Activated naive CD8-positive, alpha-beta T cell treated with anti-CD3 and anti-CD28 coated beads for 36 hours (primary cell): Measurements from ENCODE around the gene SRGAP1. TPM values are rescaled to one million over a fixed set of nuclear protein-coding genes. Genes with fewer than 3 reads are reported as not detected.
"Not testable (repeated sequence)": the region's sequence is repeated elsewhere in the genome, so short reads cannot be mapped to it uniquely, and the experiment has no call there.

Source experiments
- DNase-seq: peaks from one replicate; pipeline ENCODE4 v3.0.0; 2021
- H3K27ac Mint-ChIP-seq: one replicate; pipeline ENCODE4 v1.8.0; 2022; ENCODE audit warnings: mild to moderate bottlenecking, moderate library complexity, mixed read lengths
- H3K27me3 Mint-ChIP-seq: one replicate; pipeline ENCODE4 v1.8.0; 2022; ENCODE audit warnings: mild to moderate bottlenecking, mixed read lengths
- H3K36me3 Mint-ChIP-seq: one replicate; pipeline ENCODE4 v1.8.0; 2021; ENCODE audit warnings: mild to moderate bottlenecking, mixed read lengths
- H3K4me1 Mint-ChIP-seq: one replicate; pipeline ENCODE4 v1.8.0; 2021; ENCODE audit warnings: mixed read lengths
- H3K4me3 Mint-ChIP-seq: one replicate; pipeline ENCODE4 v1.8.0; 2022; ENCODE audit warnings: mild to moderate bottlenecking, moderate library complexity, mixed read lengths
- H3K9me3 Mint-ChIP-seq: one replicate; pipeline ENCODE4 v1.8.0; 2022; ENCODE audit warnings: mixed read lengths
- total RNA-seq, 2 experiments: library from RNA; stranded (reverse); gene quantifications; one replicate each; pipeline ENCODE4 v1.2.3, GENCODE V29; 2021

The SRGAP1 gene
- total RNA-seq, 2 experiments from 2014 or later: 0.02 to 0.18 TPM

DNA sequence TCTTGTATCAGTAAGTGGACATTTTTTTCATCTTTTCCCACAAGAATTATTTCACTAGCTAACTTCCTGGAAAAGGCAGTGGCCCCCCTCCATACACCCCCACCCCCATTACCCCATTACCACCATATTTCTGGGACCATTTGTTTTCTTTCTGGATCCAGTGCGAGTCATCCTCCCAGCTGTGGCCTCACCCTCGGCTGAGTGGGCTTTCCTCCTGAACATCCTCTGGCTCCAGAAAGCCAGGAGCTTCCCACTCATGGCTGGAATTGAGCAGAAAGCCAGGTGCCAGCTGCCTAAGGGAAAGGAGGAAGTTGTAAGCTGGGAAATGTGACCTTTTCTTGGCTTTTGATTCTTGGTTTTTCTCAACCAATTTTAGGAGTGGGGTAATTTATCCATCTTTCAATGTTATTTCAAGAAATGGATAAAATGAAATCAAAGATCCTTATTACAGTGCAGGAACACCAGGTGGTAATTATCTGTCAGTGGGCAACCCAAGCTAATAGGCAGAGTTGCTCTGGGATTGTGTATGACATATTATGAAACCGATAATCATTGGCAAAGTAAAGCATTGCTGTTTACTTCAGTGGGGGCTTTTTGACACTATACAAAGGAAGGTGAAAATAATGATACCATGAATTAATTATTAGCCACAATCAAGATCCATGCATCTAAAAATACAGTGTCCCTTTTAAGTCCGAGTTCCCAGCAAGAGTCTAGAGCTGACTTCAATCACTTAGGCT is 253.0 kb downstream of the SRGAP1 start:
- no peak overlapping the region for H3K4me3 Mint-ChIP-seq
- no peak overlapping the region for H3K27ac Mint-ChIP-seq
- no peaks in the 10 kb centered on the region for H3K4me1 Mint-ChIP-seq
- DNase-seq: no peak
- H3K27me3 Mint-ChIP-seq: peaks cover 12% of the 10 kb centered on the region
- H3K9me3 Mint-ChIP-seq: no peaks in the 10 kb centered on the region
- H3K36me3 Mint-ChIP-seq: no peaks in the 10 kb centered on the region

DNA sequence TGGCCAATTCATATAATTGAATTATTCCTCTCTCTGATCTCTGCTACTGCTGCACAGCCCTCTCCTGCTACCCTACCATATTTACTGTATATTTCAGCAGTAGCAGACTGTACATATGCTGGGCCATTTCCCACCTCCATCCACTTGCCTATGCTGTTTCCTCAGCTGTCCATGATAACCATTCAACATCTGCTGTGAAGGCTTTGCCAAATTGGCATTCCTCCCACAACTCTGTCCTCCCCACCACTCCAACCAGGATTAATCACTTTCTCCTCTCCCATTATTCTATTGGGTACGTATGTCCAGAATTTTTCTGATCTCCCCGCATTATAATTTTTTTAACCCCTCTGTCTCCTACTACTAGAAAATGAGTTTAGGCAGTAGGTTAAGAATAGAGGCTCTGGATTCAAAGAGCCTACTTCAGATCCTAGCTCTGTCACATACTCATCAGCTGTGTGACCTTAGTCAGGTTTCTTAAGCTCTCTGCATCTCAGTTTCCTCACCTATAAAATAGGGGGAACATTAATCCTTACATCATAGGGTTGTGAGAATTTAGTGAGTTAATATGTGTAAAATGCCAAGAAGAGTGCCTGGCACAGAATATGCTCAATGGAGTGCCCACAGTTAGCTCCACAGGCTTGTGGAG is 254.3 kb downstream of the SRGAP1 start:
- H3K4me1 Mint-ChIP-seq: no peaks in the 10 kb centered on the region
- DNase-seq: no peak
- H3K4me3 Mint-ChIP-seq: no peak overlapping the region
- H3K27ac Mint-ChIP-seq: no peak overlapping the region
- H3K27me3 Mint-ChIP-seq: peaks cover 14% of the 10 kb centered on the region
- H3K9me3 Mint-ChIP-seq: no peaks in the 10 kb centered on the region
- no peaks in the 10 kb centered on the region for H3K36me3 Mint-ChIP-seq

DNA sequence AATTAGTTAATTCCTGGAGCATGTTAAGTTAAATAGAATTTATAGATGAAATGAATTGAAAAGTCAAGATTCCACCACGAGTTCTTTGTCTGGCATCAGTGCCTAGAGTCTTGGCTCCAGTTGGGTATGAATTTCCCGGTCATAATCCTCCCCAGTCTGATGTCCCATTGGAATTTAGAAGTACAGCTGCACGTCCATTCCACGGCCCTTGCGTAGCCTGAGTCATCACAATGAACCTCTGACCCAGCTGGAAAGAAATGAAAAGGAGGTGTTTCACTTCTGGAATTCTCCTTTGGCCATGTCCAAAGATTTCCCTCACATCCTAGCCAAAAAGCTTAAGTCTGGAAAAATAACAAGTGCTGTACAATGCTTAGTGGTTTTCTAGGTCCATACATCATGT is 254.9 kb downstream of the SRGAP1 start:
- H3K4me1 Mint-ChIP-seq: no peaks in the 10 kb centered on the region
- H3K9me3 Mint-ChIP-seq: no peaks in the 10 kb centered on the region
- H3K36me3 Mint-ChIP-seq: no peaks in the 10 kb centered on the region
- H3K27me3 Mint-ChIP-seq: peaks cover 14% of the 10 kb centered on the region
- H3K27ac Mint-ChIP-seq: no peak overlapping the region
- no peak for DNase-seq
- no peak overlapping the region for H3K4me3 Mint-ChIP-seq

DNA sequence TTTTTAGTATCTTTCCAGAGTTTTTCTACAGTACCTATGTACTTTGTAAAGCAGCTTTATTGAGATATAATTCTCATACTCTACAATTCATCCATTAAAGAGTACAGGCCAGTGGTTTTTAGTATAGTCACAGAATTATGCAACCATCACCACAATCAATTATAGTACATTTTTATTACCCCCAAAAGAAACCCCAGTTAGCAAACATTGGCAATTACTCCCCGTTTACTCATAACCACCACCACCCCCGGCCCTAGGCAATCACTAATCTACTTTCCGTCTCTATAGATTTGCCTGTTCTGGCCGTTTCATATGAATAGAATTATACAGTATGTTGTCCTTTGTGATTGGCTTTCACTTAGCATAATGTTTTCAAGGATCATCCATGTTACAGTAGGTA is 257.8 kb downstream of the SRGAP1 start:
- DNase-seq: no peak
- no peaks in the 10 kb centered on the region for H3K36me3 Mint-ChIP-seq
- H3K4me1 Mint-ChIP-seq: no peaks in the 10 kb centered on the region
- H3K9me3 Mint-ChIP-seq: no peaks in the 10 kb centered on the region
- H3K4me3 Mint-ChIP-seq: no peak overlapping the region
- peaks cover 20% of the 10 kb centered on the region for H3K27me3 Mint-ChIP-seq
- H3K27ac Mint-ChIP-seq: no peak overlapping the region

DNA sequence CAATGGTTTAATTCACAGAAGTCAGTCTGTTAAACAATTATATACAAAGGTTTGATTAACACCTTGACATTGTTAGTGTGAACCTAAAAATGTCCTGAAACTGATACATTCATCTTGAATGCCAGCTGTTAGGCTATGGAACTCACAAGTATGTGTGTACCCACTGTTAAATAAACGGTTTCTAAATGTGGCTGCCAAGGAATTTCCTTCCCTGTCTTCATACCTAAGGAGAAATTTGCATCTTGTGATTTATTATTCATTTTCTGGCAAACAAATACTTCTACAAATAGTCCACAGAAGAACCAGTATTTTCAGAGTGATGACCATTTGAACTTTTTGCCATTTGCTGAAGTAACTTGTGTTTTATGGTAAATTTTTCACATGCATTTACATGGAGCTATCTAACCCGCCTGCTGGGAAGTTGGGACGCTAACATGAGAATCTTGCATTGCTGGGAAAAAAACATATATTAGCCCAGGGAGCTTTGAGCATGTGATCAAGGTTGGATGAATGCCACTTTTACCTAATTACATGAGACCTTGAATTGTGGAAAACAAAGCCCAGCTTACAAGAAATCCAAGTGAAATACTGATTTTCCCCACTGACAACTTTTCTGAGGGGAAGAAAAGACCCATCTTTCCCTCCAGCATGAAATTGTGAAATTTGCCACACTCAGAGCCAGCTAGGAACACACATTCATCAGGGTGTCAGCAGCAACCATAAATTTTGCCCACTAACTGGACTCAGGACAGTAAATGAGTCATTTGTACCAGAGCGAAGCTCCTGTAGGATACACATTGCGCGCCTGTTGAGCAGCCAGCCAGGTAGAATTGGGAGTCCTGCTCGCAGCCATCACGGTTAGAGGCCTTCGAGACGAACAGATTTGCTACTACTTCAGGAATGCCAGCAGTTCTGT is 259.6 kb downstream of the SRGAP1 start:
- Mint-ChIP-seq H3K4me1 (no peaks in the 10 kb centered on the region), H3K36me3 (no peaks in the 10 kb centered on the region), H3K4me3 (no peak overlapping the region), H3K9me3 (no peaks in the 10 kb centered on the region), H3K27ac (no peak overlapping the region), H3K27me3 (peaks cover 14% of the 10 kb centered on the region)
- DNase-seq: no peak

DNA sequence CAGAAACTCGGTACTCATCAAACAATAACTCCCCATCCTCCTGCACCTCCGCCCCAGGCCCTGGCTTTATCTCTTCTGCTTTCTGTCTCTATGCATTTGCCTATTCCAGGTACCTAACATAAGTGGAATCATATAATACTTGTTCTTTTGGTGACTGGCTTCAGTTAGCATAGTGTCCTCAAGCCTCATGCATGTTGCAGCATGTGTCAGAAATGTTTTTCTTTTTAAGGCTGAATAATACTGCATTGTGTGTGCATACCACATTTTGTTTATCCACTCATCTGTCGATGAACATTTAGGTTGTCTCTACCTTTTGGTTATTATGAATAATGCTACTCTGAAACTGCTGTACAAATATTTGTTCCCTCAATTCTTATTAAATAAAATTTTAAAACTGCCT is 260.5 kb downstream of the SRGAP1 start:
- no peaks in the 10 kb centered on the region for H3K9me3 Mint-ChIP-seq
- no peak for DNase-seq
- no peak overlapping the region for H3K27ac Mint-ChIP-seq
- H3K4me1 Mint-ChIP-seq: no peaks in the 10 kb centered on the region
- H3K27me3 Mint-ChIP-seq: peaks cover 14% of the 10 kb centered on the region
- H3K36me3 Mint-ChIP-seq: no peaks in the 10 kb centered on the region
- H3K4me3 Mint-ChIP-seq: no peak overlapping the region

DNA sequence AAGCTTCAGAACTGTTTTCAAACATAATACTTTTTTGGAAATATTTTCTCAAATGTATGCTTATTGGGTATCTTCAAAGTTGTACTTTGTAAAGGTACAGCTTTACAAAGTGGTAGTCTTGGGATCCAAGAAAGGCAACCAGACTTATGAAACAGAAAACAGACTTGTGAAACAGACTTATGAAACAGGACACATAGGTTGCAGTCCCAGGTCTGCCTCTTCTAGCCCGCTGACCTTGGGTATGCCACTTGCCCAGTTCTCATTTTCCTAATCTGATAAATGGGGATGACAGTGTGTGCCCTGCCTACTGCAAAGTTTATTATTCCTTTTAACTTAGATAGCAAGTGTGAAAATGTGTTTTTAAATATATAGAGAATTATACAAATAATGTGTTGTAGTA is 263.3 kb downstream of the SRGAP1 start:
- no peaks in the 10 kb centered on the region for H3K4me1 Mint-ChIP-seq
- DNase-seq: no peak

DNA sequence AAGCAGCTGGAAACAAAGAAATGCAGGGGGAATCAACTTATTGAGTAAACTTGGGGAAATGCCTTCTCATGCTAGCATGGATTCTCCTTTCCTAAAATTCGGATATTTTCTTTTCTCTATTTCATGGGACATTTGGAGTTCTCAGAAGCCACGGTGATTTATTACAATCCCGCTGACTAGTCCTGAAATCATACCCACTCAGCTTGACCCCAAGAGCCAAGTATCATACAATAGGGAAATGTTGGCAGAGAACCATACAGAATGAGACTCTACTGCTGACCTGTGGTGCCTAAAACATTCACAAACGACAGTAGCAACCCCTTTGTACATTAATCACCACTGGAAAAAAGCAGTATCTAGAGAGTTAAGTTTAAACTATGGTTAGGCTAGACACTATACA is 265.2 kb downstream of the SRGAP1 start:
- DNase-seq: no peak
- H3K36me3 Mint-ChIP-seq: no peaks in the 10 kb centered on the region
- no peak overlapping the region for H3K4me3 Mint-ChIP-seq
- no peaks in the 10 kb centered on the region for H3K4me1 Mint-ChIP-seq
- H3K27ac Mint-ChIP-seq: no peak overlapping the region
- peaks cover 3% of the 10 kb centered on the region for H3K9me3 Mint-ChIP-seq
- H3K27me3 Mint-ChIP-seq: peaks cover 10% of the 10 kb centered on the region

More for the DNA sequence above, 263.3 kb downstream of the SRGAP1 start:
- no peak overlapping the region for H3K4me3 Mint-ChIP-seq
- H3K36me3 Mint-ChIP-seq: no peaks in the 10 kb centered on the region
- H3K9me3 Mint-ChIP-seq: peaks cover 3% of the 10 kb centered on the region
- H3K27me3 Mint-ChIP-seq: peaks cover 10% of the 10 kb centered on the region
- no peak overlapping the region for H3K27ac Mint-ChIP-seq

DNA sequence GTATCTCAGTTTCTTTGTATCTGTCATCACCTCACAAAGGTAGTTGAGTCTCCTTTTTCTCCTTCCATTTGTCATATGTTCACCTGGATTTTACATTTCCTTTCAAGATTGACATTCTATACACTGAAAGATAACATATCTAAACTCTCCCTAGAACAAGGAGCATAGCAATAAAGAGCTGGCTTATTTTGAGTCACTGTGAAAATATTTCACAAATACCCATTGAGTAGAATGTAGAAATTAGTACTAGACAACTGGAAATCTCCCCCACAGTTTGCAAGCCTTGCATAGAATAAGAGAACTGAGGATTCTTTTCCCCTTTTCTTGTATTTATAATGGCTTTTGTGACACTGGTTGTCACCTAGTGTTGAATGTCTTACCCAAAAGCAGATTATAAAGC is 266.4 kb downstream of the SRGAP1 start:
- Mint-ChIP-seq H3K27ac (no peak overlapping the region), H3K27me3 (peaks cover 5% of the 10 kb centered on the region), H3K36me3 (no peaks in the 10 kb centered on the region), H3K9me3 (peaks cover 3% of the 10 kb centered on the region), H3K4me3 (no peak overlapping the region), H3K4me1 (no peaks in the 10 kb centered on the region)
- no peak for DNase-seq

DNA sequence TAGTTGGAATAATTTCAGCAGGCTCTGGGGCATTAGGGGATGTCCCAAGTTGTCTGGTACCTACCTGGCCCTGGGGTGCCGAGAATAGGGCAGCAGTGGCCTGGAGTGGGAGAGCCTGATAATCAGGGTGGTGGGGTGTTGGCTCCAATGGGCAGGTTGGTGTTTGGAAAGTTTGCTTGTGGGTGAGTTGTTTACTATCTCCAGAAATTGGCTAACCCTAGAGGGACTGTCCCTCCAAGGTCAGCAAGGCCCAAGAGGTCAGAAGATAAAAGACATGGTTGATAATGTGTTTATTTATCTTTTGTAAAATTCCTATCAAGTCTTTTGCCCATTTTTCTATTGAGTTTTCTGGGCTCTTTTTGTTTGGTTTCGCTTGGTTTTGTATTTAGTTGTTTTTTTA is 272.5 kb downstream of the SRGAP1 start:
- Mint-ChIP-seq H3K27ac (no peak overlapping the region), H3K36me3 (no peaks in the 10 kb centered on the region), H3K4me3 (no peak overlapping the region)

DNA sequence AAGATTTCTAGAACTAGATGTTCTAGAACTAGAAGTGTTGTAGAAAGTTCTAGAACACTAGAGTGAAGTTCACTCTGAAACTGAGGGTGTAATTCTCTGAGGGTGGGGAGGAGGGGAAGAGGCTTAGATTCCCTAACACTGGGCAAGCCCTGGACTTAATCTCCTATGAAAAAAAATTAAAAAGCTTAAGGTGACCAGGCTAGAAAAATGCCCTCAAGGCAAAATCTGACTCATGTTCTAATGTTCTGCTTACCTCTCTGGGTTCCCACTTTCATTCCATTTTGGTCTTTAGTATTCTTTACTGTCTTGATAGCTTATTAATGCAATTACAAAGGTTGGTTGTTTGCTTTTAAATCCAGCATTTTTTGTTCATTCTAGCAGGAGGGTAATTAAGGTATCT is 276.1 kb downstream of the SRGAP1 start:
- Mint-ChIP-seq H3K27me3 (peaks cover 27% of the 10 kb centered on the region), H3K4me1 (no peaks in the 10 kb centered on the region)

More for the DNA sequence above, 272.5 kb downstream of the SRGAP1 start:
- H3K9me3 Mint-ChIP-seq: peaks cover 3% of the 10 kb centered on the region
- no peaks in the 10 kb centered on the region for H3K4me1 Mint-ChIP-seq
- peaks cover 23% of the 10 kb centered on the region for H3K27me3 Mint-ChIP-seq
- no peak for DNase-seq

DNA sequence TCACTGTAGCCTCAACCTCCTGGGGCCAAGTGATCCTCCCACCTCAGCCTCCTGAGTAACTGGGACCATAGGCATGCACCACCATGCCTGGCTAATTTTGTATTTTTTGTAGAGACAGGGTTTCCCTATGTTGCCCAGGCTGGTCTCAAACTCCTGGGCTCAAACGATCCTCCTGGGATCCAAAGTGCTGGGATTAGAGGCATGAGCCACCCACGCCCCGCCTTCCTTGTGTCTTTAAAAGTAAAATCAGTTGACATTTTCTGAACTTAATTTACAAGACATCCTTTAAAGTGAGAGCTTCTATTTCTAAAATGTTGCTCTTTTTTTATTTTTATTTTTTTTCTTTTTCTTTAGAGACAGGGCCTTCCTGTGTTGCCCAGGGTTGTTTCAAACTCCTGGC is 276.6 kb downstream of the SRGAP1 start:
- not testable (repeated sequence) for H3K4me3 Mint-ChIP-seq, H3K36me3 Mint-ChIP-seq, H3K9me3 Mint-ChIP-seq, DNase-seq, H3K27ac Mint-ChIP-seq, H3K4me1 Mint-ChIP-seq
- H3K27me3 Mint-ChIP-seq: peaks cover 27% of the 10 kb centered on the region

More for the DNA sequence above, 276.1 kb downstream of the SRGAP1 start:
- H3K9me3 Mint-ChIP-seq: no peaks in the 10 kb centered on the region
- no peak overlapping the region for H3K27ac Mint-ChIP-seq
- H3K4me3 Mint-ChIP-seq: no peak overlapping the region
- no peaks in the 10 kb centered on the region for H3K36me3 Mint-ChIP-seq
- no peak for DNase-seq

DNA sequence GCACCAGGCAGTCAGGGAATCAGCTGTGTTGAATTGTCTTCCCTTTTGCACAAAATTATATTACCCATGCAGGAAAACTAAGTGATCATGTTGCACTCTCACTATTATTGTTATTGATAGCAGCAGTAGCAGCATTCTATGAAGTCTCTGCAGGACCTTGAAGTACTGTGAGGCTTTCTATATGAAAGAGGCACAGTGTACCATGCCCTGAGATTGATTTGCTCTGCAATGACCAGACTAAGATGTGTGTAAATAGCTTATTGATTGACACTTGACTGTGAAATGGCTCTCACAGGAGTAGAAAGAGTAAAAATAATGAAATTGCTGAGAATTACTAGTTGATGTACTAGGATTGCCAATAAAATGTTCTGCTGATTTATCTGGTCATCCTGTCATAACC is 277.7 kb downstream of the SRGAP1 start:
- Mint-ChIP-seq H3K9me3 (no peaks in the 10 kb centered on the region), H3K4me1 (no peaks in the 10 kb centered on the region), H3K27ac (no peak overlapping the region), H3K27me3 (peaks cover 22% of the 10 kb centered on the region), H3K36me3 (no peaks in the 10 kb centered on the region), H3K4me3 (no peak overlapping the region)
- DNase-seq: no peak

DNA sequence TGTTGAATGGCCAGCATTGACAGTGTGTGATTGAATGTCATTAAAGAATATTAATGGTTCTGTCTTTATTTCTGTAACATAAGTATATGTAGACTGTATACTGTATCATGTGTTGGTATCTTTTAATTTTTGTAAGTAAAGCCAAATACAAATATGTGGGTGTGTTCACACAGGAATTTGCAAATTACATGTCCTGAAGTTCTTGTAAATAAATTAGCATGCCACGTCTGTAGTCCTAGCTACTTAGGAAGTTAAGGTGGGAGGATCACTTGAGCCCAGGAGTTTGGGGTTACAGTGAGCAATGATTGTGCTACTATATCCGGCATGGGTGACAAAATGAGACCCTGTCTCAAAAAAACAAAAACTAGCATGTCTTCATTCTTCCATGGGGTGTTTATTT is 278.5 kb downstream of the SRGAP1 start:
- no peak overlapping the region for H3K27ac Mint-ChIP-seq
- DNase-seq: no peak
- H3K27me3 Mint-ChIP-seq: peaks cover 21% of the 10 kb centered on the region
- no peak overlapping the region for H3K4me3 Mint-ChIP-seq
- no peaks in the 10 kb centered on the region for H3K9me3 Mint-ChIP-seq
- no peaks in the 10 kb centered on the region for H3K4me1 Mint-ChIP-seq
- H3K36me3 Mint-ChIP-seq: no peaks in the 10 kb centered on the region

DNA sequence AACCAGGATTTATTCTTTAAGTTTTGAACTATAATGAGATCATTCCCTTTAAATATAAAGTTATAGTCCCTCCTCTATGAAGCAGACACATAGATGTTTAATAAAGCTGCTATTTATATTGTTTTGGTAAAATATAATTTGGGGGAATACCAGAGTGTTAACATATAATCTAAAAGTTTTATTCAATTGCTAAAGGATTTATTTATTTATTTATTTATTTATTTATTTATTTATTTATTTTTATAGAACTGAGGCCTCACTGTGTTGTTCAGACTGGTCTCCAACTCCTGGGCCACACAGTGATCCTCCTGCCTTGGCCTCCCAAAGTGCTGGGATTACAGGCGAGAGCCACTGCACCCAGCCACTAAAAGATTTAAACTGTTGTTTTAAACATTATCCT is 278.9 kb downstream of the SRGAP1 start:
- Mint-ChIP-seq H3K27ac (no peak overlapping the region), H3K27me3 (peaks cover 19% of the 10 kb centered on the region), H3K4me1 (no peaks in the 10 kb centered on the region), H3K9me3 (no peaks in the 10 kb centered on the region), H3K36me3 (no peaks in the 10 kb centered on the region), H3K4me3 (no peak overlapping the region)
- no peak for DNase-seq
